Endothelial cell (in vitro differentiated cells): Measurements from ENCODE around the gene UPF2. TPM values are rescaled to one million over a fixed set of nuclear protein-coding genes. Genes with fewer than 3 reads are reported as not detected.

Experiments used
- DNase-seq: peaks from one replicate; pipeline ENCODE4 v3.0.0; 2021; ENCODE audit warnings: low spot score
- H3K27ac Mint-ChIP-seq: one replicate; pipeline ENCODE4 v1.8.0; 2021; ENCODE audit warnings: mixed read lengths, inconsistent platforms; ENCODE audit not compliant: unreplicated experiment
- H3K27me3 Mint-ChIP-seq: one replicate; pipeline ENCODE4 v1.8.0; 2021; ENCODE audit warnings: mild to moderate bottlenecking, moderate library complexity, mixed read lengths, inconsistent platforms; ENCODE audit not compliant: unreplicated experiment
- H3K36me3 Mint-ChIP-seq: one replicate; pipeline ENCODE4 v1.8.0; 2021; ENCODE audit warnings: mild to moderate bottlenecking, low read depth, mixed read lengths, inconsistent platforms; ENCODE audit not compliant: unreplicated experiment
- H3K4me1 Mint-ChIP-seq: one replicate; pipeline ENCODE4 v1.8.0; 2021; ENCODE audit warnings: mild to moderate bottlenecking, mixed read lengths, inconsistent platforms; ENCODE audit not compliant: unreplicated experiment
- H3K4me3 Mint-ChIP-seq: one replicate; pipeline ENCODE4 v1.8.0; 2021; ENCODE audit warnings: mild to moderate bottlenecking, mixed read lengths, inconsistent platforms; ENCODE audit not compliant: unreplicated experiment
- H3K9me3 Mint-ChIP-seq: one replicate; pipeline ENCODE4 v1.8.0; 2021; ENCODE audit warnings: mixed read lengths, inconsistent platforms; ENCODE audit not compliant: unreplicated experiment
- total RNA-seq: library from RNA; stranded (reverse); fragmentation: NEBNext Ultra II Directional; extraction: Animal tissue kit (Norgen Biotek cat#: 25700); gene quantifications from one replicate; pipeline ENCODE4 v1.2.1, GENCODE V29; 2021; ENCODE audit not compliant: unreplicated experiment
- TF ChIP-seq, protein P1 (sequence below): fragments of 200-600 bp; sonication (generic); IDR thresholded peaks from one replicate; pipeline ENCODE4 v1.5.0; 2021; ENCODE audit warnings: antibody characterized with exemption; ENCODE audit not compliant: unreplicated experiment

UPF2 gene
- total RNA-seq, 1 donor from 2014 or later = 21.9 TPM

- Mint-ChIP-seq H3K4me3 (no peak overlapping the region), H3K27ac (no peak overlapping the region), H3K36me3 (peaks cover 21% of the 10 kb centered on the region), H3K4me1 (peaks cover 2% of the 10 kb centered on the region), H3K9me3 (no peaks in the 10 kb centered on the region), H3K27me3 (no peaks in the 10 kb centered on the region)
- TF ChIP-seq, protein P1, sequence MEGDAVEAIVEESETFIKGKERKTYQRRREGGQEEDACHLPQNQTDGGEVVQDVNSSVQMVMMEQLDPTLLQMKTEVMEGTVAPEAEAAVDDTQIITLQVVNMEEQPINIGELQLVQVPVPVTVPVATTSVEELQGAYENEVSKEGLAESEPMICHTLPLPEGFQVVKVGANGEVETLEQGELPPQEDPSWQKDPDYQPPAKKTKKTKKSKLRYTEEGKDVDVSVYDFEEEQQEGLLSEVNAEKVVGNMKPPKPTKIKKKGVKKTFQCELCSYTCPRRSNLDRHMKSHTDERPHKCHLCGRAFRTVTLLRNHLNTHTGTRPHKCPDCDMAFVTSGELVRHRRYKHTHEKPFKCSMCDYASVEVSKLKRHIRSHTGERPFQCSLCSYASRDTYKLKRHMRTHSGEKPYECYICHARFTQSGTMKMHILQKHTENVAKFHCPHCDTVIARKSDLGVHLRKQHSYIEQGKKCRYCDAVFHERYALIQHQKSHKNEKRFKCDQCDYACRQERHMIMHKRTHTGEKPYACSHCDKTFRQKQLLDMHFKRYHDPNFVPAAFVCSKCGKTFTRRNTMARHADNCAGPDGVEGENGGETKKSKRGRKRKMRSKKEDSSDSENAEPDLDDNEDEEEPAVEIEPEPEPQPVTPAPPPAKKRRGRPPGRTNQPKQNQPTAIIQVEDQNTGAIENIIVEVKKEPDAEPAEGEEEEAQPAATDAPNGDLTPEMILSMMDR = no peak
- no peak for DNase-seq
These were observed 17.0 kb downstream of the UPF2 start for GRCh38 chr10:12025591-12025990.

- TF ChIP-seq, protein P1 = no peak
- Mint-ChIP-seq H3K27ac (no peak overlapping the region), H3K9me3 (no peaks in the 10 kb centered on the region), H3K4me1 (no peaks in the 10 kb centered on the region), H3K4me3 (no peak overlapping the region), H3K36me3 (peaks cover 10% of the 10 kb centered on the region), H3K27me3 (no peaks in the 10 kb centered on the region)
- no peak for DNase-seq
These were observed 19.9 kb downstream of the UPF2 start for GRCh38 chr10:12022580-12023257.

- Mint-ChIP-seq H3K4me3 (no peak overlapping the region), H3K4me1 (no peaks in the 10 kb centered on the region), H3K27ac (no peak overlapping the region), H3K9me3 (no peaks in the 10 kb centered on the region), H3K27me3 (no peaks in the 10 kb centered on the region), H3K36me3 (peaks cover 4% of the 10 kb centered on the region)
- TF ChIP-seq, protein P1 = no peak
- no peak for DNase-seq
These were observed 22.0 kb downstream of the UPF2 start for GRCh38 chr10:12020574-12020973.

DNA sequence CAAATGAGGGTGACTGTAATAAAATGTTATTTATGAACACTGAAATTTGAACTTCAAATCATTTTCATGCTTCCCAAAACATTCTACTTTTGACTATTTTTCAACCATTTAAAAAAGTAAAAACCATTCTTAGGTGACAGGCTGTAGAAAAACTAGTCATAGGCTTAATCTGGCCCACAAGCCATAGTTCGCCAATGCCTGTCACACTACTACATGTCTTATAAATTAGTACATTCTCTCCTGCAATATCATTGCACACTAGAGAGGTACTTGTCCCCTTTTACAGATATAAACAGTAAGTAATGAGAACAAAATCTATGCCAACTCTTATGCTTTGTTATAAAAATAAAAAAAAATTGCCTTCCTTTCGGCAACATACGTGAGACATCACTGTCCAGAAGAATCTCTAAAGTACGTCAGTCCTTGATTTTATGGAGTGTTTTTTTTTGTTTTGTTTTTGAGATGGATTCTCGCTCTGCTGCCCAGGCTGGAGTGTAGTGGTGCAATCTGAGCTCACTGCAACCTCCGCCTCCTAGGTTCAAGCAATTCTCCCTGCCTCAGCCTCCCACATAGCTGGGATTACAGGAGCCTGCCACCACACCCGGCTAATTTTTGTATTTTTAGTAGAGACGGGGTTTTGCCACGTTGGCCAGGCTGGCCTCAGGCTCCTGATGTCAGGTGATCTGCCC is 23.2 kb downstream of the UPF2 start:
- H3K36me3 Mint-ChIP-seq = peaks cover 4% of the 10 kb centered on the region
- no peak overlapping the region for H3K27ac Mint-ChIP-seq
- TF ChIP-seq, protein P1 = no peak
- DNase-seq = no peak
- H3K9me3 Mint-ChIP-seq = no peaks in the 10 kb centered on the region
- no peaks in the 10 kb centered on the region for H3K4me1 Mint-ChIP-seq
- no peaks in the 10 kb centered on the region for H3K27me3 Mint-ChIP-seq
- no peak overlapping the region for H3K4me3 Mint-ChIP-seq
